Measurements from ENCODE around the gene STK11. TPM values are rescaled to one million over a fixed set of nuclear protein-coding genes. Genes with fewer than 3 reads are reported as not detected.
A peak's percentile ranks its signal among the peaks of the same experiment; 100 is the strongest.

STK11 gene
- total RNA-seq, 4 donors from 2014 or later = 74.0 to 106 (median 78.4) TPM

- peak in 1 of 2 donors; percentile 89 for DNase-seq (ENCODE audit: low spot score in 2 of 2)
- no peak for TF ChIP-seq CTCF (IDR thresholded peaks at IDR 0.05)
- no peak for TF ChIP-seq POLR2A (IDR thresholded peaks at IDR 0.05)
- intact Hi-C loops (cut with DNase I; ENCODE audit: low total_unique reads) = no loop called here
- H3K4me3 ChIP-seq (ENCODE audit: low read depth, poor library complexity, severe bottlenecking) = no peak overlapping the region
- 68 to 78% methylated on average over 34 to 37 of the region's 37 CpGs for whole genome bisulfite sequencing, 2 donors
Measured at GRCh38 chr19:1271528-1272422, 66.2 kb downstream of the STK11 start.

- H3K4me3 ChIP-seq (ENCODE audit: low read depth, poor library complexity, severe bottlenecking) = no peak overlapping the region
- intact Hi-C loops (cut with DNase I; ENCODE audit: low total_unique reads) = no loop called here
- DNase-seq (ENCODE audit: low spot score in 2 of 2) = no peak
- 77 to 80% methylated on average over 33 of the region's 33 CpGs for WGBS, 2 donors
- TF ChIP-seq CTCF (IDR thresholded peaks at IDR 0.05) = no peak
- no peak for TF ChIP-seq POLR2A (IDR thresholded peaks at IDR 0.05)
Measured at GRCh38 chr19:1272423-1273262, 67.1 kb downstream of the STK11 start.

GRCh38 chr19:1273263-1274041 lies 67.9 kb downstream of the STK11 start:
- TF ChIP-seq CTCF (IDR thresholded peaks at IDR 0.05) = no peak
- TF ChIP-seq POLR2A (IDR thresholded peaks at IDR 0.05) = no peak
- 80 to 83% methylated on average over 25 of the region's 25 CpGs for WGBS, 2 donors
- DNase-seq (ENCODE audit: low spot score in 2 of 2) = no peak
- intact Hi-C loops (cut with DNase I; ENCODE audit: low total_unique reads) = no loop called here
- H3K4me3 ChIP-seq (ENCODE audit: low read depth, poor library complexity, severe bottlenecking) = no peak overlapping the region

- DNase-seq (ENCODE audit: low spot score in 2 of 2) = no peak
- 69 to 82% methylated on average over 38 to 46 of the region's 46 CpGs for WGBS, 2 donors
- intact Hi-C loops (cut with DNase I; ENCODE audit: low total_unique reads) = no loop called here
- TF ChIP-seq POLR2A (IDR thresholded peaks at IDR 0.05) = no peak
- no peak for TF ChIP-seq CTCF (IDR thresholded peaks at IDR 0.05)
- no peak overlapping the region for H3K4me3 ChIP-seq (ENCODE audit: low read depth, poor library complexity, severe bottlenecking)
Measured at GRCh38 chr19:1274081-1274851, 68.7 kb downstream of the STK11 start.

- no peak for TF ChIP-seq POLR2A (IDR thresholded peaks at IDR 0.05)
- no peak for TF ChIP-seq CTCF (IDR thresholded peaks at IDR 0.05)
- no peak overlapping the region for H3K4me3 ChIP-seq (ENCODE audit: low read depth, poor library complexity, severe bottlenecking)
- intact Hi-C loops (cut with DNase I; ENCODE audit: low total_unique reads) = loop anchor here (5.0 kb wide), 1 partner anchor 172 kb away; no protein-coding TSS in a partner anchor
- 24 to 26% methylated on average over 21 to 25 of the region's 44 CpGs for WGBS, 2 donors
- DNase-seq (ENCODE audit: low spot score in 2 of 2) = no peak
Measured at GRCh38 chr19:1274852-1275259, 69.3 kb downstream of the STK11 start.

All from lower leg skin (tissue), 4 donors.